DND-41 (cell line): ENCODE measurements around the gene ARSH.

Experiments used
- ATAC-seq: fragments of 200-7000 bp; cut with Tn5 transposase; 3 replicates; pipeline ENCODE4 v1.9.1; 2021; ENCODE audit warnings: low read depth; ENCODE audit not compliant: insufficient read depth
- DNase-seq: peaks from one replicate; pipeline ENCODE4 v3.0.0-alpha.2; 2020
- H2AFZ ChIP-seq: 2 replicates; pipeline ENCODE4 v1.6.0; 2012; ENCODE audit warnings: low read depth, low read length
- H3K27ac ChIP-seq: 2 replicates; pipeline ENCODE4 v1.5.1; 2012; ENCODE audit warnings: low read length, inconsistent platforms
- H3K27me3 ChIP-seq: fragments of 200-600 bp; sonication (generic); 2 replicates; pipeline ENCODE4 v1.6.0; 2012; ENCODE audit warnings: low read length, mild to moderate bottlenecking, inconsistent platforms; ENCODE audit not compliant: insufficient read depth, poor library complexity
- H3K36me3 ChIP-seq: 2 replicates; pipeline ENCODE4 v1.5.1; 2012; ENCODE audit warnings: low read length, inconsistent platforms; ENCODE audit not compliant: insufficient read depth
- H3K4me1 ChIP-seq: 2 replicates; pipeline ENCODE4 v1.5.1; 2012; ENCODE audit warnings: mild to moderate bottlenecking, low read length; ENCODE audit not compliant: insufficient read depth
- H3K4me2 ChIP-seq: 2 replicates; pipeline ENCODE4 v1.6.0; 2012; ENCODE audit warnings: mild to moderate bottlenecking, moderate library complexity, low read length, inconsistent platforms; ENCODE audit not compliant: insufficient read depth
- H3K4me3 ChIP-seq, 2 experiments: fragments of 200-600 bp in 1 of 2; shearing (Covaris generic) in 1 of 2; 2 replicates each; pipeline ENCODE4 v1.5.1; 2012 to 2016; ENCODE audit warnings: inconsistent platforms in 2 of 2, low read length in 2 of 2, mild to moderate bottlenecking in 2 of 2, low read depth in 1 of 2, moderate library complexity in 1 of 2
- H3K79me2 ChIP-seq: 2 replicates; pipeline ENCODE4 v1.6.0; 2012; ENCODE audit warnings: low read length, inconsistent platforms; ENCODE audit not compliant: insufficient read depth
- H3K9ac ChIP-seq: 2 replicates; pipeline ENCODE4 v1.6.0; 2012; ENCODE audit warnings: low read depth, mild to moderate bottlenecking, inconsistent platforms, low read length, moderate library complexity
- H3K9me3 ChIP-seq: 2 replicates; pipeline ENCODE4 v1.5.1; 2012; ENCODE audit warnings: low read length, moderate library complexity, mild to moderate bottlenecking, inconsistent platforms; ENCODE audit not compliant: insufficient read depth, severe bottlenecking
- H4K20me1 ChIP-seq: 2 replicates; pipeline ENCODE4 v1.6.0; 2012; ENCODE audit warnings: low read length; ENCODE audit not compliant: insufficient read depth
- EZH2 ChIP-seq: IDR thresholded peaks from 3 replicates; pipeline ENCODE4 v1.6.1; 2012; ENCODE audit warnings: borderline replicate concordance, low read depth, mild to moderate bottlenecking, moderate library complexity, low read length, inconsistent platforms; ENCODE audit not compliant: severe bottlenecking
- TF ChIP-seq, protein P1 (sequence below): IDR thresholded peaks from 2 replicates; pipeline ENCODE4 v1.5.1; 2012; ENCODE audit warnings: borderline replicate concordance, low read length, moderate library complexity, mild to moderate bottlenecking; ENCODE audit not compliant: poor library complexity, severe bottlenecking; ENCODE audit errors: extremely low read depth

The ARSH gene

DNA sequence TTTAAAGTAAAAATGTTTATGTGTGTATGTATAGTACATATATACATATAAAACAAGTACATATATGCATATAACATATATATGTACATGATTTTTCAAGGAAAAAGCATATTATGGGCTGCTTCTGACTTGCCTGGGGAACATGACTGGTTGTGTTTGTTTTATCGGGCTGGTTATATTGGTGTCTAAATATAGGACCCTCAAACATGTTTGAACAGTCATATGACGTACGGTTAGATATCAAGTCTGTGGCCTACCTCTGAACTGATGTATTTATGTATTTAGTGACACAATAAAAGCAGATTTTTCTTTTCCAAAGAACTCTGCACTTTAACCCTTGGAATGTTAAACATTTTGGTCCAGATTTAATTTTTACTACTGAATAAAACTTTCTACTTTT, 39.3 kb upstream of the ARSH start:
- DNase-seq (no peak), ATAC-seq (no peak)
- H4K20me1 ChIP-seq, result no peaks in the 10 kb centered on the region
- no peak overlapping the region for H3K27ac ChIP-seq
- H3K79me2 ChIP-seq, result no peaks in the 10 kb centered on the region
- TF ChIP-seq, protein P1, sequence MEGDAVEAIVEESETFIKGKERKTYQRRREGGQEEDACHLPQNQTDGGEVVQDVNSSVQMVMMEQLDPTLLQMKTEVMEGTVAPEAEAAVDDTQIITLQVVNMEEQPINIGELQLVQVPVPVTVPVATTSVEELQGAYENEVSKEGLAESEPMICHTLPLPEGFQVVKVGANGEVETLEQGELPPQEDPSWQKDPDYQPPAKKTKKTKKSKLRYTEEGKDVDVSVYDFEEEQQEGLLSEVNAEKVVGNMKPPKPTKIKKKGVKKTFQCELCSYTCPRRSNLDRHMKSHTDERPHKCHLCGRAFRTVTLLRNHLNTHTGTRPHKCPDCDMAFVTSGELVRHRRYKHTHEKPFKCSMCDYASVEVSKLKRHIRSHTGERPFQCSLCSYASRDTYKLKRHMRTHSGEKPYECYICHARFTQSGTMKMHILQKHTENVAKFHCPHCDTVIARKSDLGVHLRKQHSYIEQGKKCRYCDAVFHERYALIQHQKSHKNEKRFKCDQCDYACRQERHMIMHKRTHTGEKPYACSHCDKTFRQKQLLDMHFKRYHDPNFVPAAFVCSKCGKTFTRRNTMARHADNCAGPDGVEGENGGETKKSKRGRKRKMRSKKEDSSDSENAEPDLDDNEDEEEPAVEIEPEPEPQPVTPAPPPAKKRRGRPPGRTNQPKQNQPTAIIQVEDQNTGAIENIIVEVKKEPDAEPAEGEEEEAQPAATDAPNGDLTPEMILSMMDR, result no peak
- no peak for TF ChIP-seq EZH2
- no peaks in the 10 kb centered on the region for H3K4me1 ChIP-seq
- H3K4me3 ChIP-seq, result no peak overlapping the region
- no peak overlapping the region for H3K4me2 ChIP-seq
- no peak overlapping the region for H2AFZ ChIP-seq
- H3K9ac ChIP-seq, result no peak overlapping the region
- H3K9me3 ChIP-seq, result no peaks in the 10 kb centered on the region
- H3K36me3 ChIP-seq, result no peaks in the 10 kb centered on the region
- peaks cover 2% of the 10 kb centered on the region for H3K27me3 ChIP-seq

DNA sequence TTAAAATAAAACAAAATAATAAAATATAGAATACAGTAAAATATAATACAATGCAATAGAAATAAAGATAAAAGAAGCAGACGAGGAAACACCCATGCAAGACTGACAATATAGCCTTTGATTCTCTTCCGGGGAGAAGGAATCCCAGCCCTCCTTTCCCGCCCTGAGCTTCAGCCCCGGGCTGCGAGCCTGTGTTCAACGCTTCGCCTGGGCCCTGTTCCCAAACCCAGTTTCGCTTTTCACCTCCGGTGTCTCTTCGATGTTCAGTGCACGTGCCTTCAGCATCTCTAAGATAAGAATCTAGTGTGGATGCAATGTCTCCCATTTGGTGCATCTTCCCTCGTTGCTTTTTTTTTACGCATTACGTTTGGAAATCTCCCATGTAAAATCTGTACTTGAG, 38.8 kb upstream of the ARSH start:
- H3K4me3 ChIP-seq, result no peak overlapping the region
- peaks cover 2% of the 10 kb centered on the region for H3K27me3 ChIP-seq
- no peak overlapping the region for H3K27ac ChIP-seq
- H3K4me2 ChIP-seq, result no peak overlapping the region
- no peaks in the 10 kb centered on the region for H3K9me3 ChIP-seq
- no peaks in the 10 kb centered on the region for H3K4me1 ChIP-seq
- DNase-seq (no peak), ATAC-seq (no peak)
- no peak overlapping the region for H3K9ac ChIP-seq
- no peaks in the 10 kb centered on the region for H3K36me3 ChIP-seq
- H4K20me1 ChIP-seq, result no peaks in the 10 kb centered on the region
- H3K79me2 ChIP-seq, result no peaks in the 10 kb centered on the region
- no peak overlapping the region for H2AFZ ChIP-seq
- TF ChIP-seq, protein P1, result no peak
- TF ChIP-seq EZH2, result no peak

- no peak for ATAC-seq
- DNase-seq, result no peak
- H3K4me3 ChIP-seq, result no peak overlapping the region
- no peak for TF ChIP-seq EZH2
- TF ChIP-seq, protein P1, result no peak
- H3K4me1 ChIP-seq, result no peaks in the 10 kb centered on the region
- no peaks in the 10 kb centered on the region for H3K36me3 ChIP-seq
- H2AFZ ChIP-seq, result no peak overlapping the region
- H4K20me1 ChIP-seq, result no peaks in the 10 kb centered on the region
- no peaks in the 10 kb centered on the region for H3K9me3 ChIP-seq
- H3K4me2 ChIP-seq, result no peak overlapping the region
- H3K9ac ChIP-seq, result no peak overlapping the region
- peaks cover 2% of the 10 kb centered on the region for H3K27me3 ChIP-seq
- H3K79me2 ChIP-seq, result no peaks in the 10 kb centered on the region
- H3K27ac ChIP-seq, result no peak overlapping the region
Observed at GRCh38 chrX:2967998-2968909, 38.1 kb upstream of the ARSH start.
